Hepatocyte (in vitro differentiated cells): ENCODE data around the gene ITGBL1.

ENCODE experiments used
- CTCF ChIP-seq: fragments of 200-600 bp; sonication (generic); IDR thresholded peaks from 2 replicates; pipeline ENCODE4 v1.5.1; 2016; ENCODE audit warnings: antibody characterized with exemption, mild to moderate bottlenecking; ENCODE audit not compliant: poor library complexity
- EZH2 ChIP-seq: fragments of 200-600 bp; sonication (generic); IDR thresholded peaks from 2 replicates; pipeline ENCODE4 v1.6.1; 2016; ENCODE audit warnings: antibody characterized with exemption, mild to moderate bottlenecking, borderline replicate concordance
- EZH2phosphoT487 ChIP-seq: fragments of 200-600 bp; sonication (generic); IDR thresholded peaks from one replicate; pipeline ENCODE4 v1.6.1; 2018; ENCODE audit warnings: antibody characterized with exemption, mild to moderate bottlenecking, low read depth, moderate library complexity; ENCODE audit not compliant: unreplicated experiment, severe bottlenecking

- no peak for TF ChIP-seq CTCF
- TF ChIP-seq EZH2, result no peak
- TF ChIP-seq EZH2phosphoT487, result no peak
These were observed 250.6 kb downstream of the ITGBL1 start for GRCh38 chr13:101703081-101703480.
